SW480 (cell line): ENCODE results near the gene CHL1.

Source experiments
- DNase-seq: peaks from one replicate; pipeline ENCODE4 v3.0.0-alpha.2; 2016; ENCODE audit warnings: low spot score

The CHL1 gene

GRCh38 chr3:196311-197148 lies at the start of gene CHL1:
Gene CHL1 (plus strand): TSS chr3:196763. CDS start chr3:319777, 123,014 bp downstream.
- no peak for DNase-seq

- no peak for DNase-seq
Observed at GRCh38 chr3:151614-152189, 44.9 kb upstream of the CHL1 start.

GRCh38 chr3:159974-160373 lies 36.6 kb upstream of the CHL1 start:
- DNase-seq = no peak

- no peak for DNase-seq
Observed at GRCh38 chr3:166071-166470, 30.5 kb upstream of the CHL1 start.

- DNase-seq = no peak
Observed at GRCh38 chr3:166799-167198, 29.8 kb upstream of the CHL1 start.

- DNase-seq = no peak
Observed at GRCh38 chr3:173886-174285, 22.7 kb upstream of the CHL1 start.

GRCh38 chr3:184976-185375 lies 11.6 kb upstream of the CHL1 start:
- DNase-seq = no peak

GRCh38 chr3:192215-192929 lies 4.2 kb upstream of the CHL1 start:
- no peak for DNase-seq

- no peak for DNase-seq
Observed at GRCh38 chr3:194001-194400, 2.6 kb upstream of the CHL1 start.

GRCh38 chr3:194421-194820 lies 2.1 kb upstream of the CHL1 start:
- no peak for DNase-seq

- DNase-seq = no peak
Observed at GRCh38 chr3:195666-196065, 897 bp upstream of the CHL1 start.

- DNase-seq = no peak
Observed at GRCh38 chr3:197149-197827, 725 bp downstream of the CHL1 start.

GRCh38 chr3:197828-198491 lies 1.4 kb downstream of the CHL1 start:
- no peak for DNase-seq

- no peak for DNase-seq
Observed at GRCh38 chr3:199835-200234, 3.3 kb downstream of the CHL1 start.

- no peak for DNase-seq
Observed at GRCh38 chr3:200758-201325, 4.3 kb downstream of the CHL1 start.

GRCh38 chr3:204102-204501 lies 7.5 kb downstream of the CHL1 start:
- DNase-seq = no peak

- no peak for DNase-seq
Observed at GRCh38 chr3:207973-208372, 11.4 kb downstream of the CHL1 start.

- DNase-seq = no peak
Observed at GRCh38 chr3:210669-211068, 14.1 kb downstream of the CHL1 start.

- DNase-seq = no peak
Observed at GRCh38 chr3:212432-212831, 15.9 kb downstream of the CHL1 start.

GRCh38 chr3:217099-217813 lies 20.7 kb downstream of the CHL1 start:
- DNase-seq = no peak

- DNase-seq = no peak
Observed at GRCh38 chr3:217948-218347, 21.4 kb downstream of the CHL1 start.
